GM19438 (cell line): Measurements from ENCODE around the gene PCDHGA7.
"Not testable (repeated sequence)": the region's sequence is repeated elsewhere in the genome, so short reads cannot be mapped to it uniquely, and the experiment has no call there.

Experiments
- ATAC-seq: cut with Tn5 transposase; IDR thresholded peaks from one replicate; pipeline ENCODE4 v1.9.1; 2021; ENCODE audit warnings: low read depth; ENCODE audit not compliant: unreplicated experiment

Gene PCDHGA7

DNA sequence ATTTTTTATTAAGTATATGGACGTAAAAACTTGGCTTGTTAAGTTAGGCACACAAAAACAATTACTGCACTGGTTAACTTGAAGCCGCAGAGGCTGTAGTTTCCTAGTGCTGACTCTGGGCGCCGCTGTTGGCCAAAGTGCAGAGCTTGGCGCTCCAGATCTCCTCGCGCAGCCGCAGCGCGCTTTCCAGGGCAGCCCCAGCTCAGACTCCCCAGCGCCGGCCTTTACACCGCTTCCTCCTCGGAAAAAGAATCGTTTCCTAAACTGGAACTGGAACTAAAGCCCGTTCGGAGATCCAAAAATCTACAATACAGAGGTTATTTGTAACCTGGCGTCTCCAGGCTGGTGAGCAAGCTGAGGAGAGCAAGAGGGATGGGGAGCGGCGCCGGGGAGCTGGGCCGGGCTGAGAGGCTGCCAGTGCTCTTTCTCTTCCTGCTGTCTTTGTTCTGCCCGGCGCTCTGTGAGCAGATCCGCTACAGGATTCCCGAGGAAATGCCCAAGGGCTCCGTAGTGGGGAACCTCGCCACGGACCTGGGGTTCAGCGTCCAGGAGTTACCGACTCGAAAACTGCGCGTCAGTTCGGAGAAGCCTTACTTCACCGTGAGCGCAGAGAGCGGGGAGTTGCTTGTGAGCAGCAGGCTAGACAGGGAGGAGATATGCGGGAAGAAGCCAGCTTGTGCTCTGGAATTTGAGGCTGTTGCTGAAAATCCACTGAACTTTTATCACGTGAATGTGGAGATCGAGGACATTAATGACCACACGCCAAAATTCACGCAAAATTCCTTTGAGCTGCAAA is 15.4 kb downstream of the PCDHGA7 start, which contains the start of gene PCDHGB5:
TSS of gene PCDHGB5 (plus strand) at position 192 of the 796 bp plus-strand sequence. CDS start at position 373, 181 bp downstream.
- ATAC-seq = peak; percentile 97

DNA sequence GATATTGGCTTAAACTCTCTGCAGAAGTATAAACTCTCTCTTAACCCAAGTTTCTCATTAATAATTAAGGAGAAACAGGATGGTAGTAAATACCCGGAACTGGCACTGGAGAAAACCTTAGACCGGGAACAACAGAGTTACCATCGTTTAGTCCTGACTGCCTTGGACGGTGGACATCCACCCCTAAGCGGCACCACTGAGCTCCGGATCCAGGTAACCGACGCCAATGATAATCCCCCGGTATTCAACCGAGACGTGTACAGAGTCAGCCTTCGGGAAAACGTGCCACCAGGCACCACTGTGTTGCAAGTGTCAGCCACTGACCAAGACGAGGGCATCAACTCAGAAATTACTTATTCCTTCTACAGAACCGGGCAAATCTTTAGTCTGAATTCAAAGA is 16.1 kb downstream of the PCDHGA7 start:
- ATAC-seq = no peak

DNA sequence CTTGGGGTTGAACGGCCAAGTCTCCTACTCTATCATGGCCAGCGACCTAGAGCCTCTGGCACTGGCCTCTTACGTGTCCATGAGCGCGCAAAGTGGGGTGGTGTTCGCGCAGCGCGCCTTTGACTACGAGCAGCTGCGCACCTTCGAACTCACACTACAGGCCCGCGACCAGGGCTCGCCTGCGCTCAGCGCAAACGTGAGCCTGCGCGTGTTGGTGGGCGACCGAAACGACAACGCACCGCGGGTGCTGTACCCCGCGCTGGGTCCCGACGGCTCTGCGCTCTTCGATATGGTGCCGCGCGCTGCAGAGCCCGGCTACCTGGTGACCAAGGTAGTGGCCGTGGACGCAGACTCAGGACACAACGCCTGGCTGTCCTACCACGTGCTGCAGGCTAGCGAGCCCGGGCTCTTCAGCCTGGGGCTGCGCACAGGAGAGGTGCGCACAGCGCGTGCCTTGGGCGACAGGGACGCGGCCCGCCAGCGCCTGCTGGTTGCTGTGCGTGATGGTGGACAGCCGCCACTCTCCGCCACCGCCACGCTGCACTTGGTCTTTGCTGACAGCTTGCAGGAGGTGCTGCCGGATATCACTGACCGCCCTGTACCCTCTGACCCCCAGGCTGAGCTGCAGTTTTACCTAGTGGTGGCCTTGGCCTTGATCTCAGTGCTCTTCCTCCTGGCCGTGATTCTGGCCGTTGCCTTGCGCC is 17.2 kb downstream of the PCDHGA7 start:
- no peak for ATAC-seq

DNA sequence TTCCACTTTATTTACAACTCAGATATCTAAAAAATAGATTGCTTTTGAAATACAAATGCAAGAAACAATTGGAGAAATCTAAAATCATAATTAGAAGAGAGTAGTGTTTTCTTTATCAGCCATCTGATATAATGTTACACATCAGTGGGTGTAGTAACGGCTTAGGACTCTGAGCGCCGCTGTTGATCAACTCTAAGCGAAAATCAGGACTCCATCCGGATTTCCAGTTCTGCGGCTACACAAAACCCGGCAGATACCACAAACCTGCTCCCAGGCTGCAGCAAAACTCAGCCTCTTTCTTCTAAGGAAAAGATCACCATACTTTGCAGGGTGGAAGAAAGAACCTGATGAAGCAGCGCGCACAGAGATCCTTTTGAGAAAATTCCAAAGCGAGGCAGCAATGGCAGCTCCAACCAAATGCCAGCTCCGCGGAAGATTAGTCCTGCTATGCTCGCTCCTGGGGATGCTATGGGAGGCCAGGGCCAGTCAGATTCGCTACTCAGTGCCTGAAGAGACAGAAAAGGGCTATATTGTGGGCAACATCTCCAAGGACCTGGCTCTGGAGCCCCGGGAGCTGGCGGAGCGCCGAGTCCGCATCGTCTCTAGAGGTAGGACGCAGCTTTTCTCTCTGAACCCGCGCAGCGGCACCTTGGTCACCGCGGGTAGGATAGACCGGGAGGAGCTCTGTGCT is 20.2 kb downstream of the PCDHGA7 start, which contains the start of gene PCDHGA9:
TSS of gene PCDHGA9 (plus strand) at position 226 of the 691 bp plus-strand sequence. CDS start at position 401, 175 bp downstream.
- ATAC-seq = no peak

DNA sequence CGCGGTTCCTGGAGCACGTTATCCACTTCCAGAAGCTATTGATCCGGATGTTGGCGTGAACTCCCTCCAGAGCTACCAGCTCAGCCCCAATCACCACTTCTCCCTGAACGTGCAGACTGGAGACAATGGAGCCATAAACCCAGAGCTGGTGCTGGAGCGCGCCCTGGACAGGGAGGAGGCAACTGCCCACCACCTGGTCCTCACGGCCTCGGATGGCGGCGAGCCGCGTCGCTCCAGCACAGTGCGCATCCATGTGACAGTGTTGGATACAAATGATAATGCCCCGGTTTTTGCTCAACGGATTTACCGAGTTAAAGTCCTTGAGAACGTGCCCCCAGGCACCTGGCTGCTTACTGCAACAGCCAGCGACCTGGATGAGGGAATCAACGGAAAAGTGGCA is 20.8 kb downstream of the PCDHGA7 start:
- no peak for ATAC-seq

DNA sequence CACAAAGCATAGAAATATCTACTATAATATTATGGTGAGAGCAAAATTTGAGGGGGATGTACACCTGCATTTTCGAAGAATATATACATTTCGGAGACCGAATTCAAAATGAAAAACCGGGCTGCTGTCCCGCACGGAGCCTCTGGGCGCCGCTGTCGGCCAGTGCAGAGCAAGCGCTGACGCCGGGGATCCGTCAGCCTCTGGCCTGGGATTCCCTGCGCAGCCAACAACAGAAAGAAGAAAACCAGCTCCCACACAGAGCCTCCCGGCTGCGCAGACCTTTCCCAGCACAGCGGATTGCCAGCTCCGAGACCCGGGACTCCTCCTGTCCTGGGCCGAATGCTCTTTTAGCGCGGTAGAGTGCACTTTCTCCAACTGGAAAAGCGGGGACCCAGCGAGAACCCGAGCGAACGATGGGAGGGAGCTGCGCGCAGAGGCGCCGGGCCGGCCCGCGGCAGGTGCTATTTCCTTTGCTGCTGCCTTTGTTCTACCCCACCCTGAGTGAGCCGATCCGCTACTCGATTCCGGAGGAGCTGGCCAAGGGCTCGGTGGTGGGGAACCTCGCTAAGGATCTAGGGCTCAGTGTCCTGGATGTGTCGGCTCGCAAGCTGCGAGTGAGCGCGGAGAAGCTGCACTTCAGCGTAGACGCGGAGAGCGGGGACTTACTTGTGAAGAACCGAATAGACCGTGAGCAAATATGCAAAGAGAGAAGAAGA is 25.4 kb downstream of the PCDHGA7 start, which contains the start of gene PCDHGB6:
TSS of gene PCDHGB6 (plus strand) at position 232 of the 716 bp plus-strand sequence. CDS start at position 414, 182 bp downstream.
- ATAC-seq = peak; percentile 76

DNA sequence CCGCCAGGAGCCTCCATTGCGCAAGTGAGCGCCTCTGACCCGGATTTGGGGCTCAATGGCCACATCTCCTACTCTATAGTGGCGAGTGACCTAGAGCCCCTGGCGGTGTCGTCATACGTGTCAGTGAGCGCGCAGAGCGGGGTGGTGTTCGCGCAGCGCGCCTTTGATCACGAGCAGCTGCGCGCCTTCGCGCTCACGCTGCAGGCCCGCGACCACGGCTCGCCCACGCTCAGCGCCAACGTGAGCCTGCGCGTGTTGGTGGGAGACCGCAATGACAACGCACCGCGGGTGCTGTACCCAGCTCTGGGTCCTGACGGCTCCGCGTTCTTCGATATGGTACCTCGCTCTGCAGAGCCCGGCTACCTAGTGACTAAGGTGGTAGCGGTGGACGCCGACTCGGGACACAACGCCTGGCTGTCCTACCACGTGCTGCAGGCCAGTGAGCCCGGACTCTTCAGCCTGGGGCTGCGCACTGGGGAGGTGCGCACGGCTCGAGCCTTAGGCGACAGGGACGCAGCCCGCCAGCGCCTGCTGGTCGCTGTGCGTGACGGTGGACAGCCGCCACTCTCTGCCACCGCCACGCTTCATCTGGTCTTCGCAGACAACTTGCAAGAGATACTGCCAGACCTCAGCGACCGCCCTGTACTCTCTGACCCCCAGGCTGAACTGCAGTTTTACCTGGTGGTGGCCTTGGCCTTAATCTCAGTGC is 27.2 kb downstream of the PCDHGA7 start:
- no peak for ATAC-seq

DNA sequence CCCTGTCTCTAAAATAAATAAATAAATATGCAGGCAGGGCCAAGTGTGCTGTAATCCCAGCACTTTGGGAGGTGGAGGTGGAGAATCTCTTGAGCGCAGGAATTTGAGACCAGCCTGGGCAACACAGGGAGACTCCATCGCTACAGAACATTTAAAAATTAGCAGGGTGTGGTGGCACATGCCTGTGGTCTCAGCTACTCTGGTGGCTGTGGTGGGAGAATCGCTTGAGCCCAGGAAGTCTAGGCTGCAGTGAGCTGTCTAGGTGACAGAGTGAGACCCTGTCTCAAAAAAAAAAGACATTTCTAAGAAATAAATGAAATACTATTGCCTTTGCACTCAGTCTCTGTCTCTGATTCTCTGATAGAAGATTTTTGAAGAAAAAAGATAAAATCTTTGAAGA is 29.0 kb downstream of the PCDHGA7 start:
- ATAC-seq = no peak

DNA sequence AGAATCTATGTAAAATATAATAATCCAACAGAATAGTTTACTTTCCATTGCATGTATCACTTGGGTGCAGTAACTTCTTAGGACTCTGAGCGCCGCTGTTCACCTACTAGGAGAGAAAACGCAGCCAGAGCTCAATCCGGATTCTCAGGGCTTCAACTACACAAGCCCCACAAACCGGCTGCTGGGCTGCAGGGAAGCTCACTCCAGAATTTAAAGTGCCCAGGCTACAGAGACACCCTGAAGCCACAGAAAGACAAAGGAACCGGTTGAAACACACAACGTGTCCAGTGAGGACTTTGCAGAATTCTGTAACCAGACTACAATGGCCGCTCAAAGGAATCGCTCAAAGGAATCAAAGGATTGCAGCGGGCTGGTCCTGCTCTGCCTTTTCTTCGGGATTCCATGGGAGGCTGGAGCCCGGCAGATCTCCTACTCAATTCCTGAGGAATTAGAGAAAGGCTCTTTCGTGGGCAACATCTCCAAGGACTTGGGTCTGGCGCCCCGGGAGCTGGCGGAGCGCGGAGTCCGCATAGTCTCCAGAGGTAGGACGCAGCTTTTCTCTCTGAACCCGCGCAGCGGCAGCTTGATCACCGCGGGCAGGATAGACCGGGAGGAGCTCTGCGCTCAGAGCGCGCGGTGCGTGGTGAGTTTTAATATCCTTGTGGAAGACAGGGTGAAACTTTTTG is 30.5 kb downstream of the PCDHGA7 start, which contains the start of gene PCDHGA10:
TSS of gene PCDHGA10 (plus strand) at position 134 of the 686 bp plus-strand sequence. CDS start at position 323, 189 bp downstream.
- peak; percentile 76 for ATAC-seq

DNA sequence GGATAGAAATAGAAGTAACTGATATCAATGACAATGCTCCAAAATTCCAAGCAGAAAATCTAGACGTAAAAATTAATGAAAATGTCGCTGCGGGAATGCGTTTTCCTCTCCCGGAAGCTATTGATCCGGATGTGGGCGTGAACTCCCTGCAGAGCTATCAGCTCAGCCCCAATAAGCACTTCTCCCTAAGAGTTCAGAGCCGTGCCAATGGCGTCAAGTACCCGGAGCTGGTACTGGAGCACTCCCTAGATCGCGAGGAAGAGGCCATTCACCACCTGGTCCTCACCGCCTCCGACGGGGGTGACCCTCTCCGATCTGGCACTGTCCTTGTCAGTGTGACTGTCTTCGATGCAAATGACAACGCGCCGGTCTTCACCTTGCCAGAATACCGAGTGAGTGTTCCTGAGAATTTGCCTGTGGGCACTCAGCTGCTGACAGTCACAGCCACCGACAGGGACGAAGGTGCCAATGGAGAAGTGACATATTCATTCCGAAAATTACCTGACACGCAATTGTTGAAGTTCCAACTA is 31.1 kb downstream of the PCDHGA7 start:
- ATAC-seq = peak; percentile 39

DNA sequence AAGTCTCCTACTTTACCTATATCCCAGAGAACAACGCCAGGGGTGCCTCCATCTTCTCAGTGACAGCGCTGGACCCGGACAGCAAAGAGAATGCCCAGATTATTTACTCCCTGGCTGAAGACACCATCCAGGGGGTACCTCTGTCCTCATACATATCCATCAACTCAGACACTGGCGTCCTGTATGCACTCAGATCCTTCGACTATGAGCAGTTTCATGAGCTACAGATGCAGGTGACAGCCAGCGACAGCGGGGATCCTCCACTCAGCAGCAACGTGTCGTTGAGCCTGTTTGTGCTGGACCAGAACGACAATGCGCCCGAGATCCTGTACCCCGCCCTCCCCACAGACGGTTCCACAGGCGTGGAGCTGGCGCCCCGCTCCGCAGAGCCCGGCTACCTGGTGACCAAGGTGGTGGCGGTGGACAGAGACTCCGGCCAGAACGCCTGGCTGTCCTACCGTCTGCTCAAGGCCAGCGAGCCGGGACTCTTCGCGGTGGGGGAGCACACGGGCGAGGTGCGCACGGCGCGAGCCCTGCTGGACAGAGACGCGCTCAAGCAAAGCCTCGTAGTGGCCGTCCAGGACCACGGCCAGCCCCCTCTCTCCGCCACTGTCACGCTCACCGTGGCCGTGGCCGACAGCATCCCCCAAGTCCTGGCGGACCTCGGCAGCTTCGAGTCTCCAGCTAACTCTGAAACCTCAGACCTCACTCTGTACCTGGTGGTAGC is 32.2 kb downstream of the PCDHGA7 start:
- ATAC-seq = not testable (repeated sequence)

DNA sequence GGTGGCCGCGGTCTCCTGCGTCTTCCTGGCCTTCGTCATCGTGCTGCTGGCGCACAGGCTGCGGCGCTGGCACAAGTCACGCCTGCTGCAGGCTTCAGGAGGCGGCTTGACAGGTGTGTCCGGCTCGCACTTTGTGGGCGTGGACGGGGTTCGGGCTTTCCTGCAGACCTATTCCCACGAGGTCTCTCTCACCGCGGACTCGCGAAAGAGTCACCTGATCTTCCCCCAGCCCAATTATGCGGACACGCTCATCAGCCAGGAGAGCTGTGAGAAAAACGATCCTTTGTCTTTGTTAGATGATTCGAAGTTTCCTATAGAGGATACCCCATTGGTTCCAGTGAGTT is 32.7 kb downstream of the PCDHGA7 start:
- not testable (repeated sequence) for ATAC-seq

DNA sequence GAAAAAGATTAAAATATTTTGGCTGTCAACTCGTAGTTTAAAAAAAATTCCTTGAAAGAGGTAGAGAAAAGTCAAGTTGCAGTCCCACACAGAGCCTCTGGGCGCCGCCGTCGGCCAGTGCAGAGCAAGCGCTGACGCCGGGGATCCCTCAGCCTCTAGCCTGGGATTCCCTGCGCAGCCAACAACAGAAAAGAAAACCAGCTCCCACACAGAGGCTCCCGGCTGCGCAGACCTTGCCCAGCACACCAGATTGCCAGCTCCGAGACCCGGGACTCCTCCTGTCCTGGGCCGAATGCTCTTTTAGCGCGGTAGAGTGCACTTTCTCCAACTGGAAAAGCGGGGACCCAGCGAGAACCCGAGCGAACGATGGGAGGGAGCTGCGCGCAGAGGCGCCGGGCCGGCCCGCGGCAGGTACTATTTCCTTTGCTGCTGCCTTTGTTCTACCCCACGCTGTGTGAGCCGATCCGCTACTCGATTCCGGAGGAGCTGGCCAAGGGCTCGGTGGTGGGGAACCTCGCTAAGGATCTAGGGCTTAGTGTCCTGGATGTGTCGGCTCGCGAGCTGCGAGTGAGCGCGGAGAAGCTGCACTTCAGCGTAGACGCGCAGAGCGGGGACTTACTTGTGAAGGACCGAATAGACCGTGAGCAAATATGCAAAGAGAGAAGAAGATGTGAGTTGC is 35.1 kb downstream of the PCDHGA7 start, which contains the start of gene PCDHGB7:
TSS of gene PCDHGB7 (plus strand) at position 184 of the 679 bp plus-strand sequence. CDS start at position 367, 183 bp downstream.
- ATAC-seq = not testable (repeated sequence)

DNA sequence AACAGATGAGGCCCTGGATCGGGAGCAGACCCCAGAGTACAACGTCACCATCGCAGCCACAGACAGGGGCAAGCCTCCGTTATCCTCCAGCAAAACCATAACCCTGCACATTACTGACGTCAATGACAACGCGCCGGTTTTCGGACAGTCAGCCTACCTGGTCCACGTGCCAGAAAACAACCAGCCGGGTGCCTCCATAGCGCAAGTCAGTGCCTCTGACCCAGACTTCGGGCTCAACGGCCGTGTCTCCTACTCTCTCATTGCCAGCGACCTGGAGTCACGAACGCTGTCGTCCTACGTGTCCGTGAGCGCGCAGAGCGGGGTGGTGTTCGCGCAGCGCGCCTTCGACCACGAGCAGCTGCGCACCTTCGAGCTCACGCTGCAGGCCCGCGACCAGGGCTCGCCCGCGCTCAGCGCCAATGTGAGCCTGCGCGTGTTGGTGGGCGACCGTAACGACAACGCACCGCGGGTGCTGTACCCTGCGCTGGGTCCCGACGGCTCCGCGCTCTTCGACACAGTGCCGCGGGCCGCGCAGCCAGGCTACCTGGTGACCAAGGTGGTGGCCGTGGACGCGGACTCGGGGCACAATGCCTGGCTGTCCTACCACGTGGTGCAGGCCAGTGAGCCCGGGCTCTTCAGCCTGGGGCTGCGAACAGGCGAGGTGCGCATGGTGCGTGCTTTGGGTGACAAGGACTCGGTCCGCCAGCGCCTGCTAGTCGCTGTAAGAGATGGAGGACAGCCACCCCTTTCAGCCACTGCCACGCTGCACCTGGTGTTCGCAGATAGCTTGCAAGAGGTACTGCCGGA is 36.7 kb downstream of the PCDHGA7 start:
- ATAC-seq = no peak

DNA sequence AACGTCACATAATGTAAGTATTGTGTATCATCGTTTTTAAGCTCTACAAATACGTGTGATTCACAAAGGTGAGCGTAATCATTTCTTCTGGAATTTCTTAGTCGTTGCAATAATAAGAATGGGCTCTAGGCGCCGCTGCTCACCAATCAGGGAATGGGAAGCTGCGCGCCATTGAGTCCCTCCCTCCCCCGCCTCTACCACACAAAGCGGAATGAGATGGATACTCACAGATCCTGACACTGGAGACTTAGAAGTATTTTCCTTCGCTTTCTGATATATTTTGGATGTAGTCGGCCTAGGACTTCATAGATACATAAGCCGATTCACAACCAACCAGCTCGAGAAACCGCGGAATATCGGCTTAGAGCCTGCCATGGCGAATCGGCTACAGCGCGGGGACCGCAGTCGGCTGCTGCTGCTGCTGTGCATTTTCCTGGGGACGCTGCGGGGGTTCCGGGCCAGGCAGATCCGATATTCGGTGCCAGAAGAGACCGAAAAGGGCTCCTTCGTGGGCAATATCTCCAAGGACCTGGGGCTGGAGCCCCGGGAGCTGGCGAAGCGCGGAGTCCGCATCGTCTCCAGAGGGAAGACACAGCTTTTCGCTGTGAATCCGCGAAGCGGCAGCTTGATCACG is 38.4 kb downstream of the PCDHGA7 start, which contains the start of gene PCDHGA11:
TSS of gene PCDHGA11 (plus strand) at position 197 of the 634 bp plus-strand sequence. CDS start at position 374, 177 bp downstream.
- ATAC-seq = no peak

DNA sequence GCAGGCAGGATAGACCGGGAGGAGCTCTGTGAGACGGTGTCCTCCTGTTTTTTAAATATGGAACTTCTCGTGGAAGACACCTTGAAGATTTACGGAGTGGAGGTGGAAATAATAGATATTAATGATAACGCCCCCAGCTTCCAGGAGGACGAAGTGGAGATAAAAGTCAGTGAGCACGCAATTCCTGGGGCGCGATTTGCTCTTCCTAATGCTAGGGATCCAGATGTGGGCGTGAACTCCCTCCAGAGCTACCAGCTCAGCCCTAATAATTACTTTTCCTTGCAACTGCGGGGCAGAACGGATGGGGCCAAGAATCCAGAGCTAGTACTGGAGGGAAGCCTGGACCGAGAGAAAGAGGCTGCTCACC is 38.9 kb downstream of the PCDHGA7 start:
- ATAC-seq = no peak
